HT-29 (cell line): ENCODE data around the gene MRTO4. TPM values are rescaled to one million over a fixed set of nuclear protein-coding genes. Genes with fewer than 3 reads are reported as not detected.
"Not testable (repeated sequence)": the region's sequence is repeated elsewhere in the genome, so short reads cannot be mapped to it uniquely, and the experiment has no call there.

ENCODE experiments used
- DNase-seq: peaks from one replicate; pipeline ENCODE4 v3.0.0-alpha.2; 2015; ENCODE audit warnings: low spot score
- total RNA-seq: library from RNA; depleted of rRNA; stranded (reverse); fragments of >200 nt; shearing (Covaris generic); gene quantifications from 2 replicates; pipeline ENCODE4 v1.2.3, GENCODE V29; 2014

MRTO4 gene
- total RNA-seq, 1 experiment from 2014 or later: 94.9 TPM

- peak; percentile 43 for DNase-seq
Observed at GRCh38 chr1:19269427-19270342, 18.1 kb downstream of the MRTO4 start.

DNA sequence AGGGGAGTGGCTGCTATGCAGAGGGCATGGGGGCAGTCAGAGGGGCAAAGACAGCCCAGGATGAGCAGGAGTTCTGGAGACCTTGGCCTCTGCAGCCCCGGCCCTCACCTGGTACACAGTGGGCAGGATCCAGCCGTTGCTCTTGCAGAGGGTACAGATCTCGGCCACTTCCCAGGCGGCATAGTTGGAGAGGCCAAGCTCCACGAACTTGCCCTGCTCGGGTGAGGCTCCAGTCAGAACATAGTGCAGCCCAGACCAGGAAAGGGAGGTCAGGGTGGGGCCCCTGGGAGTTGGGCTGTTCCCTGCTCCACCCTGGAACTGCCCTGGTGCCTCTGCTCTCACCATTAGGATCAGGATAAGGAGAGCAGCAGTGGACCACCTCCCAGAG is 18.7 kb downstream of the MRTO4 start:
- DNase-seq: peak; percentile 64

- peak; percentile 51 for DNase-seq
Observed at GRCh38 chr1:19272064-19272463, 20.5 kb downstream of the MRTO4 start.

GRCh38 chr1:19273106-19273843 is 21.7 kb downstream of the MRTO4 start:
- no peak for DNase-seq

- DNase-seq: peak; percentile 40
Observed at GRCh38 chr1:19273844-19274531, 22.4 kb downstream of the MRTO4 start.

DNA sequence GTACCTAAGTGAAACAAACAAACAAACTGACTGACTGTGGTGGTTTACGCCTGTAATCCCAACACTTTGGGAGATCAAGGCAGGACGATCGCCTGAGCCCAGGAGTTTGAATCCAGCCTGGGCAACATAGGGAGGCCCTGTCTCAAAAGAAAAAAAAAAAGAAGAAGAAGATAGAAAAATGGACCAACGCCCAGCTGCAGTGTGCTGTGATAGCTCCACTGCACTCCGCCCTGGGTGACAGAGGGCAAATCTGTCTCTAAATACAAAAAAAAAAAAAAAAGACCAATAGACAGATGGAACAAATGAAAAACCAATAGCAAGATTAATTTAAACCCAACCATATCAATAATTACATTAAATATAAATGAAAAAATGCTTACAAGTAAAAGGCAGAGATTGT is 23.0 kb downstream of the MRTO4 start:
- DNase-seq: no peak

DNA sequence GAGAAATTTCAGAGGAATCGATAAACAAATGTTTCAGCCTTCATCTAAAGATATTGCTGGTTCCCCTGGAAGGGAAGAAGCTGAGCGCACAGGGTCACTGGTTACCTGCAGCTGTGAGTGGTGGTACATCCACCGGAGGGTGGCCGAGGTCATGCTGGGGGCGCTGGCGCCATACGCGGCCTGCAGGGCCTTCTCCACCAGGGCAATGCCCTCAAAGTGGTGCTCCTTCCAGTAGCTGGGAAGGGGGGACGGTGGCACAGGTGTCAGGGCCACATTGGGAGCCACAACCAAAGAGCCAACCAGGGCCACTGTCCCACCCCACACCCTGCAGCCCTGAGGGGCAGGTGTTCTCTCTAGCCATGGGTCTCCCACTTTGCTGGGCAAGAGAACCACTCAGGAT is 32.3 kb downstream of the MRTO4 start:
- DNase-seq: no peak

- DNase-seq: no peak
Observed at GRCh38 chr1:19284881-19285280, 33.3 kb downstream of the MRTO4 start.

- DNase-seq: not testable (repeated sequence)
Observed at GRCh38 chr1:19285366-19285765, 33.8 kb downstream of the MRTO4 start.

GRCh38 chr1:19285807-19286206 is 34.2 kb downstream of the MRTO4 start:
- DNase-seq: peak; percentile 37

GRCh38 chr1:19287436-19288185 is 36.0 kb downstream of the MRTO4 start:
- peak; percentile 43 for DNase-seq

DNA sequence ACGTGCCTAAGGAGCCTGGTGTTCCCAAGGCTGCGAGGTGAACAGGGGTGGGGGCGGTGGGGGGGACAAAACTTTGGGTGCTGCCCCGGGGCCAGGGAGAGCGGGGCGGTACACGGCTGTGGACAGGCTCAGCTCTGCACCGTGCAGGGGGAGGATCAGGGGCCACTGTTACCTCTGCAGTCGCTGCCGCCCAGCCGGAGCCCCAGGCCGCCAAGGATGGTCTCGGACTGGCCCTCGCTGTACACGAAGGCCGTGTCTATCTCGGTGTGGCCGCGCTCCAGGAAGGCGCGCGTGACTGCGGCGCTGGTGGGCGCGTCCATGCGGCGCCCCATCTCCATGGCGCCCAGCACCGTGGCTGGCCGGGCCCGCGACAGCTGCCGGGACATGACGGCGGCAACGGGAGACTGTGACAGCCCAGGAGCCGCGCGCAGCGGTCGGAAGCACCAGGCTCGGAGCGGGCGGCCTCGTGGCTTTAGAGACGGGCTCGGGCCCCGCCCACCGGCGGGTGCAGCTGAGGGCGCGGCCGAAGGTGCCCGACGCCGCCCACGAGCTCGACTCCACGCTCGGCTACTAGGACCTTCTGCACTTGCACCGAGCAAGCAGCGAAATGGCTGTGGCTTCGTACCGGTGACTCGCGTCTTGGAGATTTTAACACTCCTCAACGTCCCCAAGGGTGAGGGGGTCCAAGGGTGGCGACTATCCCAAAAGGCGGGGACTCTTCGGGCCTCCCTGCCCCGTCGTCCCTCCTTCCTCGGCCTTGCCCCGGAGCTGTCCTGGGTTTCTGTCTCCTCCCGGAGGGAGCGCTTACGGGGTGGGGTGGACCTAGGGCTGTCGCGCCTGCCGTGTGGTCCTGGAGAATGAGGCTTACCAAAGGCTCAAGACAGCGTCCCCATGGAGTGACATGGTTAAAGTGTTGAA is 37.0 kb downstream of the MRTO4 start, which contains the start of gene AKR7A3:
Gene AKR7A3, minus strand, starts transcription at position 447 of the 918 bp plus-strand sequence. Its CDS starts 61 bp downstream, at position 386.
- DNase-seq: peak; percentile 87

DNA sequence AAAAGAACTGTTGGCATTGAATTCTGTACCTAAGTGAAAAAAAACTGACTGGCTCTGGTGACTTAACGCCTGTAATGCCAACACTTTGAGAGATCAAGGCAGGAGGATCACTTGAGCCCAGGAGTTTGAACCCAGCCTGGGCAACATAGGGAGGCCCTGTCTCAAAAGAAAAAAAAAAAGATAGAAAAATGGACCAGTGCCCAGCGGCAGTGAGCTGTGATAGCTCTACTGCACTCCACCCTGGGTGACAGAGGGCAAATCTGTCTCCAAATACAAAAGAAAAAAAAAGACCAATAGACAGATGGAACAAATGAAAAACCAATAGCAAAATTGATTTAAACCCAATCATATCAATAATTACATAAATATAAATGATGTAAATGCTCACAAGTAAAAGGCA is 37.6 kb downstream of the MRTO4 start:
- no peak for DNase-seq

GRCh38 chr1:19294638-19295037 is 43.0 kb downstream of the MRTO4 start:
- no peak for DNase-seq

DNA sequence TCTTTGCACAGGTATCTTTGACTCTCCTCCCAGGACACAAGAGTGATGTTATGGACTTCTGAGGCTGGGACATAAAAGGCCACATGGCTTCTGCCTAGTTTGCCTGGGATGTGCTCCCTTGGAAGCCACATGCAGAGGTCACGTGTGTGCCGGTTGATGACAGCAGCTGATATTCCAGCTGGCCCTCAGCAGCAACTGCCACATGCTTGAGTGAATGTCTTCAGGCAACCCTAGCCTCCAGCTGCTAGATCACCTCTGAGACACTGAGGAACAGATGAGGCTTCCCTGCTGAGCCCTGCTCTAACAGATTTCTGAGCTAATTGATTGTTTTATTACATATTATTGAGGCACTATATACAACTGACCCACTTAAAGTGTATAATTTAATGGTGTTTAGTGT is 48.6 kb downstream of the MRTO4 start:
- no peak for DNase-seq

GRCh38 chr1:19304081-19304480 is 52.5 kb downstream of the MRTO4 start:
- DNase-seq: not testable (repeated sequence)

GRCh38 chr1:19305880-19306279 is 54.3 kb downstream of the MRTO4 start:
- no peak for DNase-seq

DNA sequence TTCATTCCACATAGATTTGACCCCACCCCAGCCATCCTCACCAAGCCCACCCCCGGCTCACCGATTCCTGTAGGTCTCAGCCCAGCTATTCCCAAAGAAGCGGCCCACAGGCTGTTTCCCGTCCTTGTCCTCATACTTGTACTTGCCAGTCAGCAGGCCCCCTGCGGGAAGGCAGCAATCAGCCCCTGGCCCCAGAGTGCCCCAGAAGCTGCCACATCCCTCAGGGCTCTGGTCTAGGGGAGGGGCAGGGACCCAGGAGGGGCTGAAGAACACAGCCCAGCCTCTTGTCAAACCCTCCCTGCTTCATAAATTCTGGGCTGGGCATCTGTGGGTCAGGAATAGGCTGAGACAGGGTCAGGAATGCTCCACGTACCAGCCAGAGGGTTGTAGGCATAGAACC is 55.3 kb downstream of the MRTO4 start:
- DNase-seq: no peak

GRCh38 chr1:19307794-19308508 is 56.3 kb downstream of the MRTO4 start:
- DNase-seq: no peak
